Caki2 (cell line): ENCODE results near the gene KCNK6. TPM values are rescaled to one million over a fixed set of nuclear protein-coding genes. Genes with fewer than 3 reads are reported as not detected.

Experiments
- DNase-seq: peaks from one replicate; pipeline ENCODE4 v3.0.0-alpha.2; 2015; ENCODE audit warnings: low read depth
- in situ Hi-C: cut with HindIII; loops from 2 replicates; pipeline ENCODE4 v1.10.0; 2016; ENCODE audit warnings: low sequenced_read_pairs, low pct_unique_long_range_greater_than_20kb, mixed read lengths
- total RNA-seq: library from RNA; depleted of rRNA; stranded (reverse); fragments of >200 nt; shearing (Covaris generic); gene quantifications from 2 replicates; pipeline ENCODE4 v1.2.3, GENCODE V29; 2014; ENCODE audit warnings: low replicate concordance

Gene KCNK6
- total RNA-seq, 1 experiment from 2014 or later: 0.27 TPM

GRCh38 chr19:38290631-38291147, 29.0 kb upstream of the KCNK6 start:
- peak; percentile 94 for DNase-seq
- in situ Hi-C loops: no loop called here

GRCh38 chr19:38291855-38292254, 27.8 kb upstream of the KCNK6 start:
- in situ Hi-C loops: no loop called here
- DNase-seq: no peak

GRCh38 chr19:38293281-38293680, 26.4 kb upstream of the KCNK6 start:
- in situ Hi-C loops: no loop called here
- no peak for DNase-seq

GRCh38 chr19:38294090-38294489, 25.6 kb upstream of the KCNK6 start:
- DNase-seq: no peak
- in situ Hi-C loops: no loop called here

DNA sequence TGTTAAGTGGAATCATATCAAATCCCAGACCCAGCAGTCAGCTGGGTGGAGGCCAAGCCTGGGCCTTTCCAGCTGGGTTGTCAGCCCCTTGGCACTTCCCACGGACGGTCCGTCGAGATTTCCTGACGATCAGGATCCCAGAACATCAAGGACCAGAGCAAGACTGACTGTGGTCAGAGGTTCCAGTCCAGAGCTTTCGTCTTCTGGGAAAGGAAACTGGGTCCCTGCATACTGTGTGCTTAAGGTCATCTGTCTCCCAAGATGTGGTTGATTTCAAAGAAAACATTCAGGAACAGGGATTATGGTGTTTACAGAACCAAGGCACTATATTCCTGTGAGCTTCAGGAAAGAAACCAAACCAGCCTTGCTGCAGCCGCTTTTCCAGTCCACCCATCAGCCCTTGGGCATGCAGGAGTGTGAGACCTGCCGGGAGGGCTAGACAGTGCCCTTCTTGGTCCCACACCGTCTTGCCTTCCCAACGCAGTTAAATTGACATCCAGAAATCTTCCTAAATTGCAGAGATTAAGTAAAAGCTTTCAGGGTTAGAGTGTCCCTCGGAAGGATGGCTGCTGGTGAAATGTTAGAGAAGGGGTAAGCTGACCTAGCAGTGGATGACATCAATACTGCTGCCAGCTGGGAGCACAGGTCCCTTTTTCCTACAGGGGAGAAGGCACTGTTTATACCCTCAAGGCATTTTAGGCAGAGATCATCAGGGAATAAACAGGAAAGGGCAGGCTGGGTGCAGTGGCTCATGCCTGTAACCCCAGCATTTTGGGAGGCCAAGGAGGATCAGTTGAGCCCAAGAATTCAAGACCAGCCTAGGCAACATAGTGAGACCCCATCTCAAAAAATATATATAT, 20.6 kb upstream of the KCNK6 start:
- in situ Hi-C loops: no loop called here
- DNase-seq: peak; percentile 84

- peak; percentile 93 for DNase-seq
- in situ Hi-C loops: no loop called here
Observed at GRCh38 chr19:38303517-38304351, 15.9 kb upstream of the KCNK6 start, which contains the start of gene C19orf33. TSS of gene C19orf33 (plus strand) at chr19:38304251. CDS start at chr19:38304262, 11 bp downstream.

- no peak for DNase-seq
- in situ Hi-C loops: no loop called here
Observed at GRCh38 chr19:38304352-38304865, 15.2 kb upstream of the KCNK6 start.

DNA sequence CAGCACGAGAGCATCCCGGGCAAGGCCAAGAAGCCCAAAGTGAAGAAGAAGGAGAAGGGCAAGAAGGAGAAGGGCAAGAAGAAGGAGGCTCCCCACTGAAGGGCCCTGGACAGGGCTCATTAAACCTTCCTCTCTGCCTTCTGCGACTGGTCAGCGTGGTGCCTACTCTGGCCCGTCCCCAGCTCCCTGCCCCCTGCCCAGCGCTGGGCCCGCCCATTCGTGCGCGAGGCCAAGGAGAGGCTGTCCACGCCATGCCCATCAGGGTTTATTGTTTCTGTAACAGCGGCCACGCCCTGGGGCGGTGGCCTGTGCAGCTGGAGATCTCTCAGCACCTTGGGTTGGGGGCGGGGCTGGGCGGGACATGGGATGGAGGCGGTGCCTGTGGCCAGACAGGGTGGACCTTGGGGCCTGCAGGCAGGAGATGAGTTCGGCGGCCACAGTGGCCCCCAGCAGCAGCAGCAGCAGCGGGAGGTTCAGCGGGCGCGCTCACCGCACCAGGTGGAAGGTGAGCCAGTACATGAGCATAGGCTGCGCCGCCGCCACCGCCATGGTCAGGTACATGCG, 14.7 kb upstream of the KCNK6 start:
- in situ Hi-C loops: no loop called here
- DNase-seq: peak; percentile 99

DNA sequence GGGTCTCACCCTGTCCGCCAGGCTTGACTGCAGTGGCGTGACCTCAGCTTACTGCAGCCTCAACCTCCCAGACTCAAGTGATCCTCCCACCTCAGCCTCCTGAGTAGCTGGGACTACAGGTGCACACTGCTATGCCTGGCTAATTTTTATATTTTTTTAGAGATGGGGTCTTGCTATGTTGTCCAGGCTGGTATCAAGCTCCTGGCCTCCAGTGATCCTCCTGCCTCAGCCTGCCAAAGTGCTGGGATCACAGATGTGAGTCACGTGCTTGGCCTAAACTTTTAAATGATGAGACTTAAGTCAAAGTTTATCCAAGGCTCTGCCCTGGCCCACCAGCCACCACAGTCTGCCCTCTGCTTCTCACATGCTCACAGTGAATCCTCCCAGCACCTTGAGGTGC, 13.4 kb upstream of the KCNK6 start:
- DNase-seq: no peak
- in situ Hi-C loops: no loop called here

DNA sequence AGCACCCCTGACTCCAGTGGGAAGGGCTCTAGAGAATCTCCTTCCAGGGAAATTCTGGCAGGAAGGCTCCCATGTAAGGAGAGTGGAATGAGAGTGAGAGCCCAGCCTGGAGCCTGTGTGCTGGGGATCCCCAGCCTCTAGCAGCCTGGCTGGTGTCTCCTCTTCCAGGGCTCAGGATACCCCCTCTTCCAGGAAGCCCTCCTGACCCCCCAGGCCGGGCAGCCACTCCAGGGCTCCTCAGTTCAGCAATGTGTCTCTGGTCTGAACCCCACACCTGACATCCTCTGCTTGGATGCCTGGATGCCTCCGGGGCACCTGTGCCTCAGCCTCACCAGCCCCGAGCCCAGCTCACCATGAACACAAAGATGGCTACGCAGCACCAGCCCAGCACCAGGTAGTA, 12.6 kb upstream of the KCNK6 start:
- in situ Hi-C loops: no loop called here
- no peak for DNase-seq

- in situ Hi-C loops: no loop called here
- DNase-seq: no peak
Observed at GRCh38 chr19:38307597-38307996, 12.0 kb upstream of the KCNK6 start.

GRCh38 chr19:38308006-38308766, 11.5 kb upstream of the KCNK6 start:
- in situ Hi-C loops: no loop called here

GRCh38 chr19:38308926-38309614, 10.6 kb upstream of the KCNK6 start:
- in situ Hi-C loops: no loop called here
- no peak for DNase-seq

More at GRCh38 chr19:38308006-38308766, 11.5 kb upstream of the KCNK6 start:
- DNase-seq: no peak

GRCh38 chr19:38309615-38310278, 9.9 kb upstream of the KCNK6 start:
- in situ Hi-C loops: no loop called here
- DNase-seq: no peak

- in situ Hi-C loops: no loop called here
- DNase-seq: no peak
Observed at GRCh38 chr19:38310279-38310670, 9.4 kb upstream of the KCNK6 start.

DNA sequence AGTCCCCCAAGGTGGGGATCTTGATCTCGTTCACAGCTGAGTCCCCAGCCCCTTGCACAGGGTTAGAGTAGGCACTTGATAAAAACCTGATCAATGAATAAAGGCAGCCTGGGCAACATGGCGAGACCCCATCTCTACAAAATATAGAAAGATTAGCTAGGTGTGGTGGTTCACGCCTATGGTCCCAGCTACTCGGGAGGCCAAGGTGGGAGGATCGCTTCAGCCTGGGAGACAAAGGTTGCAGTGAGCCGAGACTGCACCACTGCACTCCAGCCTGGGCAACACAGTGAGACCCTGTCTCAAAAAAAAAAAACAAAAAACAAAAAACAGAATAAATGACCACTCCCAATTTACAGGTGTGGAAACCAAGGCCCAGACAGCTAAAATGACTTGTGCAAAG, 8.7 kb upstream of the KCNK6 start:
- in situ Hi-C loops: no loop called here
- no peak for DNase-seq
